GM18868 (cell line): ENCODE results near the gene ERP27.
A peak's percentile ranks its signal among the peaks of the same experiment; 100 is the strongest.

Experiments used
- ATAC-seq: cut with Tn5 transposase; IDR thresholded peaks from one replicate; pipeline ENCODE4 v1.9.1; 2021; ENCODE audit warnings: mild to moderate bottlenecking, moderate library complexity; ENCODE audit not compliant: unreplicated experiment

Gene ERP27

GRCh38 chr12:14941369-14941768, 3.0 kb upstream of the ERP27 start:
- no peak for ATAC-seq

- peak; percentile 57 for ATAC-seq
These were observed 648 bp downstream of the ERP27 start for GRCh38 chr12:14937689-14938088.

GRCh38 chr12:14937014-14937413, 1.3 kb downstream of the ERP27 start:
- no peak for ATAC-seq

GRCh38 chr12:14936224-14936861, 2.0 kb downstream of the ERP27 start:
- ATAC-seq: no peak

- ATAC-seq: no peak
These were observed 3.3 kb downstream of the ERP27 start for GRCh38 chr12:14935031-14935430.

GRCh38 chr12:14934511-14934910, 3.8 kb downstream of the ERP27 start:
- ATAC-seq: no peak

- ATAC-seq: no peak
These were observed 6.4 kb downstream of the ERP27 start for GRCh38 chr12:14931791-14932560.

- ATAC-seq: no peak
These were observed 7.0 kb downstream of the ERP27 start for GRCh38 chr12:14931359-14931758.

- no peak for ATAC-seq
These were observed 8.0 kb downstream of the ERP27 start for GRCh38 chr12:14930299-14930698.

- ATAC-seq: no peak
These were observed 9.4 kb downstream of the ERP27 start for GRCh38 chr12:14928931-14929330.

GRCh38 chr12:14927267-14927666, 11.1 kb downstream of the ERP27 start:
- ATAC-seq: no peak

GRCh38 chr12:14924541-14924940, 13.8 kb downstream of the ERP27 start:
- no peak for ATAC-seq

GRCh38 chr12:14923944-14924343, 14.4 kb downstream of the ERP27 start:
- ATAC-seq: no peak

- no peak for ATAC-seq
These were observed 17.1 kb downstream of the ERP27 start for GRCh38 chr12:14921218-14921617.

GRCh38 chr12:14920475-14921126, 17.7 kb downstream of the ERP27 start:
- no peak for ATAC-seq

GRCh38 chr12:14919455-14919854, 18.9 kb downstream of the ERP27 start:
- ATAC-seq: no peak

GRCh38 chr12:14915736-14916135, 22.6 kb downstream of the ERP27 start:
- no peak for ATAC-seq

GRCh38 chr12:14913381-14913781, 25.0 kb downstream of the ERP27 start:
- ATAC-seq: no peak

GRCh38 chr12:14911131-14911530, 27.2 kb downstream of the ERP27 start:
- no peak for ATAC-seq

GRCh38 chr12:14910090-14910915, 28.0 kb downstream of the ERP27 start:
- no peak for ATAC-seq

- no peak for ATAC-seq
These were observed 30.4 kb downstream of the ERP27 start for GRCh38 chr12:14907953-14908352.
